AG04450 (cell line): ENCODE measurements around the gene SLC37A2. TPM values are rescaled to one million over a fixed set of nuclear protein-coding genes. Genes with fewer than 3 reads are reported as not detected.
"Not testable (repeated sequence)": the region's sequence is repeated elsewhere in the genome, so short reads cannot be mapped to it uniquely, and the experiment has no call there.

Experiments
- CTCF ChIA-PET: fragments of 300-600, 350-600 bp; formaldehyde crosslinking; extraction: SDS; loops from one replicate; lab custom pipeline; 2022; ENCODE audit warnings: antibody characterized with exemption, inconsistent platforms; lab: Charles Lee
- POLR2A ChIA-PET: fragments of 350-600 bp; formaldehyde crosslinking; extraction: SDS; loops from one replicate; lab custom pipeline; 2021; ENCODE audit warnings: antibody characterized with exemption, inconsistent platforms; lab: Yijun Ruan, JAX
- DNase-seq: peaks from one replicate; pipeline ENCODE4 v3.0.0-alpha.2; 2011; ENCODE audit warnings: low read depth, low spot score
- H3K27ac ChIP-seq: one replicate; pipeline ENCODE4 v1.5.1; 2012; ENCODE audit warnings: low read depth, low read length, control low read depth
- H3K27me3 ChIP-seq: one replicate; pipeline ENCODE4 v1.6.0; 2012; ENCODE audit warnings: low read length; ENCODE audit not compliant: control insufficient read depth, insufficient read depth
- H3K4me3 ChIP-seq: 2 replicates; pipeline ENCODE4 v1.5.1; 2011; ENCODE audit warnings: mild to moderate bottlenecking, low read depth, low read length, control low read depth
- H3K9me3 ChIP-seq: 2 replicates; pipeline ENCODE4 v1.5.1; 2012; ENCODE audit warnings: low read length; ENCODE audit not compliant: control insufficient read depth, insufficient read depth
- CTCF ChIP-seq: IDR thresholded peaks from 2 replicates; pipeline ENCODE4 v1.5.1; 2011; ENCODE audit warnings: low read depth, low read length, control low read depth, inconsistent platforms
- polyA plus RNA-seq: library from polyadenylated mRNA; depleted of rRNA; stranded (reverse); fragments of >200 nt; gene quantifications from 2 replicates; pipeline ENCODE4 v1.2.3, GENCODE V29; 2011

SLC37A2 gene
- polyA plus RNA-seq, 1 experiment, result 0.79 TPM

GRCh38 chr11:125085301-125086081 is 22.4 kb downstream of the SLC37A2 start:
- H3K27me3 ChIP-seq, result no peaks in the 10 kb centered on the region
- ChIA-PET CTCF (interaction anchor here (1.0 to 1.4 kb wide), 2 partner anchors 260 to 320 kb away, joined by 3 read pairs; no protein-coding TSS in a partner anchor), POLR2A (no interaction called here)
- DNase-seq, result no peak
- no peaks in the 10 kb centered on the region; the same call in 1 of the 2 replicates for H3K9me3 ChIP-seq
- no peak overlapping the region for H3K27ac ChIP-seq
- no peak for TF ChIP-seq CTCF
- no peak overlapping the region for H3K4me3 ChIP-seq

- Histone ChIP-seq H3K27ac (no peak overlapping the region), H3K9me3 (no peaks in the 10 kb centered on the region; the same call in 1 of the 2 replicates), H3K27me3 (no peaks in the 10 kb centered on the region), H3K4me3 (no peak overlapping the region)
- no peak for TF ChIP-seq CTCF
- DNase-seq, result no peak
- ChIA-PET CTCF (interaction anchor here (0.5 to 1.4 kb wide), 3 partner anchors 55 to 319 kb away, joined by 3 to 5 read pairs (median 3); no protein-coding TSS in a partner anchor), POLR2A (no interaction called here)
Observed at GRCh38 chr11:125086633-125087296, 23.7 kb downstream of the SLC37A2 start.

- no peaks in the 10 kb centered on the region; the same call in 1 of the 2 replicates for H3K9me3 ChIP-seq
- no peaks in the 10 kb centered on the region for H3K27me3 ChIP-seq
- DNase-seq, result no peak
- no peak overlapping the region for H3K4me3 ChIP-seq
- no peak for TF ChIP-seq CTCF
- ChIA-PET POLR2A (no interaction called here), CTCF (interaction anchor here (0.6 to 6.7 kb wide), 3 partner anchors 54 to 317 kb away, joined by 3 to 185 read pairs (median 12); no protein-coding TSS in a partner anchor)
- no peak overlapping the region for H3K27ac ChIP-seq
Observed at GRCh38 chr11:125088123-125088522, 25.0 kb downstream of the SLC37A2 start.

- POLR2A ChIA-PET, result no interaction called here
- H3K4me3 ChIP-seq, result no peak overlapping the region
- DNase-seq, result no peak
- no peaks in the 10 kb centered on the region; the same call in 1 of the 2 replicates for H3K9me3 ChIP-seq
- H3K27ac ChIP-seq, result no peak overlapping the region
- no peaks in the 10 kb centered on the region for H3K27me3 ChIP-seq
- CTCF ChIA-PET, result interaction anchor here (2.1 to 6.7 kb wide), 2 partner anchors 53 to 316 kb away, joined by 12 to 185 read pairs; no protein-coding TSS in a partner anchor
- TF ChIP-seq CTCF, result no peak
Observed at GRCh38 chr11:125088576-125089455, 25.7 kb downstream of the SLC37A2 start.

GRCh38 chr11:125089481-125089880 is 26.4 kb downstream of the SLC37A2 start:
- POLR2A ChIA-PET, H3K27me3 ChIP-seq, H3K27ac ChIP-seq, H3K9me3 ChIP-seq, H3K4me3 ChIP-seq, DNase-seq: not testable (repeated sequence)
- CTCF ChIA-PET, result interaction anchor here (2.1 to 6.7 kb wide), 4 partner anchors 52 to 315 kb away, joined by 12 to 185 read pairs (median 110); no protein-coding TSS in a partner anchor

GRCh38 chr11:125090151-125090550 is 27.0 kb downstream of the SLC37A2 start:
- ChIA-PET POLR2A (interaction anchor here (1.6 kb wide), 1 partner anchor 52 kb away, joined by 4 read pairs; no protein-coding TSS in a partner anchor), CTCF (interaction anchor here (0.9 to 6.7 kb wide), 18 partner anchors 8 to 342 kb away, joined by 4 to 185 read pairs (median 12); partner anchors contain the start of gene PKNOX2)
- not testable (repeated sequence) for DNase-seq, H3K9me3 ChIP-seq, H3K27me3 ChIP-seq, H3K4me3 ChIP-seq, H3K27ac ChIP-seq
